Daoy (cell line): ENCODE measurements around the gene TMEM127. TPM values are rescaled to one million over a fixed set of nuclear protein-coding genes. Genes with fewer than 3 reads are reported as not detected.
"Not testable (repeated sequence)": the region's sequence is repeated elsewhere in the genome, so short reads cannot be mapped to it uniquely, and the experiment has no call there.

Experiments
- DNase-seq: peaks from one replicate; pipeline ENCODE4 v3.0.0-alpha.2; 2015; ENCODE audit warnings: low read depth
- total RNA-seq: library from RNA; depleted of rRNA; stranded (reverse); fragments of >200 nt; shearing (Covaris generic); gene quantifications from 2 replicates; pipeline ENCODE4 v1.2.3, GENCODE V29; 2014; rRNA removed

Gene TMEM127, protein sequence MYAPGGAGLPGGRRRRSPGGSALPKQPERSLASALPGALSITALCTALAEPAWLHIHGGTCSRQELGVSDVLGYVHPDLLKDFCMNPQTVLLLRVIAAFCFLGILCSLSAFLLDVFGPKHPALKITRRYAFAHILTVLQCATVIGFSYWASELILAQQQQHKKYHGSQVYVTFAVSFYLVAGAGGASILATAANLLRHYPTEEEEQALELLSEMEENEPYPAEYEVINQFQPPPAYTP
- total RNA-seq: 16.2 and 19.1 TPM in 2 replicates

DNA sequence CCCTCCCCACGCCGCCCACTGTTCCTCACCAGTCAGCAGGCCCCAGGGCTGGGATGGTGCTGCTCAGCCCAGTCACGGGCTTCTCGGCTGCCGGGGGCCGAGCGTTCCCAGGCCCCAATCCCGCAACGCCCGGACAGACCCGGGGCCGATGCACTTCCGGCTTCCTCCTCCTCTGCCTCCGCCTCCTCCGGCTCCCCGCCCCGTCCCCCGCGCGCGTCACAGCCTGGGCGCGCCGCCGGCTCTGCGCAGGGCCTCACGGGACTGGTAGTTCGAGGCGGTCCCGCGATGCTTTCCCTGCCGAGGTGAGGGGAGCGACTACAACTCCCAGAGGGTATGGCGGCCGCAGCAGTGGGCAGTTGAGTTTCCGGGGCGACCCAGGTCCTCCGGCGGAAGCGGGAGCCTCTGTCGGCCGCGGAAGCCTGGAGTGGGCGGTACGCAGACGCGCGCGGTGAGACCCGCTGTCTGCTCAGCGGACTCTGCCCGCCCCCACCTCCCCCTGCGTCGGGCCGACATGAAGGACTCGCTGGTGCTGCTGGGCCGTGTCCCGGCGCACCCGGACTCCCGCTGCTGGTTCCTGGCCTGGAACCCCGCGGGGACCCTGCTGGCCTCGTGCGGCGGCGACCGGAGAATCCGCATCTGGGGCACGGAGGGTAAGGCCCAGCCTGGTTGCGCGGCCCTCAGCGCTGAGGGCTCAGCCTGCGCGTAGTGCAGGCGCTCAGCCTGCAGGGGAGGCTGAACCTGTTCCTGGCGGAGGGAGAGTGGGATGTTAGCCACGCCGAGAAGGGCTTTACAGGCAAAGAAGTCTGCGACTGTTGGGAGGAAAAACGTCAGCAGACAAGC, at the start of gene TMEM127, which contains the start of gene CIAO1:
Gene TMEM127 (minus strand): TSS at position 158 of the 840 bp plus-strand sequence. CDS start 616 bp downstream, outside the sequence.
Gene CIAO1 (plus strand): TSS at position 386 of the 840 bp plus-strand sequence. CDS start 126 bp downstream, at position 512.
- DNase-seq: peak; percentile 99

DNA sequence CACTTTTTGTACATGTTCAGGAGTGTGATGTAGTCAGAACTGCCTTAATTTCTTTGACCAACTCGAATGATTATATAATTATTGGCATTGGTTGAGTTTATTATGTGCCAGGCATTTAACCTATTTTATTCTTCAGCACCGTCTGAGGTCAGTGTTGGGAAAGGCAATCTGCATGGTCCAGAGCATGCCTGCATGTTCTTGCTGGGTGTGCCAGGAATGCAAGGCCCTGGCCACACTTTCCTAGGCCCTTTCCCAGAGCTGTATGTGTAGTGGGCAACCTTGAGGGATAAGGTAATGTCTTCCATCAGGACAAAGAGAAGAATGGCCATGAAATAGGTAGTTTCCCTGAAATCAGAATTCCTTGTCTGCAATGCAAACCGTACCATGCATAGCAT, 49.2 kb upstream of the TMEM127 start:
- DNase-seq: no peak

DNA sequence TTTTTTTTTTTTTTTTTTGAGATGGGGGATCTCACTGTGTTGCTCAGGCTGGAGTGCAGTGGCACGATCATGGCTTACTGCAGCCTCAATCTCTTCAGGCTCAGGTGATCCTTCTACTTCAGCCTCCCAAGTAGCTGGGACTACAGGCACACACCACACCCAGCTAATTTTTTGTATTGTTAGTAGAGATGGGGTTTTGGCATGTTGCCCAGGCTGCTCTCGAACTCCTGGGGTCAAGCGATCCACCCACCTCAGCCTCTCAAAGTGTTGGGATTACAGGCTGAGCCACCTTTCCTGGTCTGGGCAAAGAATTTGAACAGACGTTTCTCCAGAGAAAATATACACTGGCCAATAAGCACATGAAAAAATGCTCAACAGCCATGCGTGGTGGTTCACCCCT, 42.5 kb upstream of the TMEM127 start:
- no peak for DNase-seq

DNA sequence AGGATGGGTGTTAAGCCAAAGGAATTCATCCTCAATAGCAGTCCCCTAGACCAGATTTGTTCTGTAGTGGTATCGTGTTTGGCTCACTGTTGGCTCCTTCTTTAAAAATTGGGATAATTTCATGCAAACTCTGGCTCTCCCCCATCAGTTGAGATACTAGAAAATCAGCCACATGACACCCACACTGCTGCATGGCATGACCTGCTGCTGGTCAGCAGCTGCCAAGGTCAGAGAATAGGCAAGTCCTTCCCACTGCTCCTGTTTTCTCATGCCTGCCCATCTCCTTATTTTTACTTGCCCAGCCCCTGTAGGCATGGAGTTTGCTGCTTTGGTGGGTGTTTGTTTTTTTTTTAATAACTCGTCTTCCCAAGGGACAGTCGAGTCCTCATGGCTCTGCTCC, 40.6 kb upstream of the TMEM127 start:
- DNase-seq: no peak

DNA sequence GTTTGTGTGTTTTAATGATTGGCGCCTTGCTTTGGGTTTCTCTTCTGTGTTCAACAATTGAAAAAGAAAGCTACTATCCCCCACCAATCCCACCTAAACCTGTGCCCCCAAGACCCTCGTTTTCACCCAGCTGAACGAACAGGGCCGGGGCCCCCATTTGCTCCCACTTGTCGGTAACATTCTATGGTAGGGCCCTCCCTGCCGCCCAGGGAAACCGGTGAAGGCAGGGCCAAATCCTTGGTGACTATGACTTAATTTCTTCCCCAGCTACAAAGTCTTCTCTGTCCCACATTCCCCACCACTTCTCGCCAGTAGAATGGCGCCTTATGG, 40.1 kb upstream of the TMEM127 start:
- DNase-seq: no peak

DNA sequence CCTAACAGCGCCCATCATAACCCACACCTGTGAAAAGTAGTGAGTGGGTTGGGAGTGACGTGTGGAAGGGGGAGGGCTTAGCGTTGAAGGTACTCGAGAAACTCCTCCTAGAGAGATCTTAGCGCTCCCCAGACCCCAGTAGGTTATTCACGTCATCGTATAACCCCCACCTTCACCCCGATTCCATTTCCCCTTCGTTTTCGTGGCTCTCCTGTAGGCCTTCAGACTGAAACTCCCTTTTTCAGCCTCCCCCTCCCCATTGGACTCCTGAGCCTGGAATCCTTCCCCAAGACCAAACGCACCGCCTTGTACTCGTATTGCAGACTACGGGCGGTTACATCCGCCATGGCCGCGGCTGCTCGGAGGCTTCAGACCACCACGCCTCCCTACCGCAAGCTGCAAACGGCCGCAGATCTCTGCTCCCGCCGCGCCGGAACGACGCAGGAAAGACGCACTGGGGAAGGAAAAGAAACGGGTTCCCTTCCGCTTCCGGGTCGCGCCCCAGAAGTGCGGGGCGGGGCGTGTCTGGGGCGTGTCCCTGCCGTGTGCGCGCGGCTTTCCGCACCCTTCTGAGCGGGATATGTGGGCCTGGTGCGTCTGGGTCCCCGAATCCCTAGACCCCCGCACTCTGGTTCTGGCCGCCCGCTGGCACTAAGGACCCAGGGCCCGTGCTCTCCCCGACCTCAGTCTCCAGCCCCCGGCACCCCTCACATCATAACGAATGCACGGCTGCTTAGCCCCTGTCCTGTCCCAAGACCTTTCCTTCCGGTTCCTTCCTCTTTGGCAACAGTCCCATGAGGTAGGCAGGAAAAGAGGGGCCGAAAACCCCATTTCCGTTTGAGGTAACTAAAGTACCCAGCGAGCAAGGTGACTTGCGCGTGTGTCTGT, 39.5 kb upstream of the TMEM127 start, which contains the start of gene SNRNP200:
Gene SNRNP200 (minus strand): TSS at position 456 of the 888 bp plus-strand sequence. CDS start 109 bp downstream, at position 347.
- peak; percentile 92 for DNase-seq

GRCh38 chr2:96304606-96305005, 38.8 kb upstream of the TMEM127 start:
- no peak for DNase-seq

DNA sequence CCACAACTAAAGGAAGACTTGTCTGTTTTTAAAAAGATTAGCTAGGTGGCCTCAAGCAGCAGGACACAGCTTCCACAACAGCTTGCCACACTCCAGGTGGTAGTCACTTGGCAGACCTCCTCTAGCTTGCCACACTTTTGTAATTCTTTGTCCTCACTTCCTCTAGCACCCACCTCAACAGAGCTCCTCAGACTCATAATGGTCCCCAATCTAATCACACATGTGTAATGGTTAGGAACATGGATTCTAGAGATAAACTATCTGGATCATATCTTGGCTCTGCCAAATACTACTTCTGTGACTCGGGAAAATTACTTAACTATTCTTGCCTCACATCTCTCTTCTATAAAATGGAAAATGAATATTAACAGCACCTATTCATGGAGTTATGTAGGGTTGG, 36.1 kb upstream of the TMEM127 start:
- DNase-seq: no peak

DNA sequence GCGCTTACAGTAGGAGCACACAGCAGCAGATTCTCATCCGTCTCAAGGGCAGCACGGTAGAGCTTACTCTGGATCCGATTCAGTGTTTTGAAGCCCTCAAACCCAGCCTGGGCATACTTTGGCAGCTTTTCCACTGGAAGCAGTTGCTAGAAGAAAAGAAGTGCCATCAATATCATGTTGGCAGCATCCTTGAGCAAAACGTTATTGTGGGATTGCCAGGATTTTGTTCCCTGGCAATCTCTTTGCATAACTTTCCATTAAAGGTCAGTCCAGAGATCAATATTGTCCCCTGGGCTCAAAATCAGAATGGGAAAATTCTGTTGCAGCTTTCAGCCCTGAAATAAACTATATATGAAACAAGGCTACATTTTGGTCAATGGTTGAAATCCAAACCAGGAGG, 31.1 kb upstream of the TMEM127 start:
- DNase-seq: no peak

- DNase-seq: not testable (repeated sequence)
These were observed 28.5 kb upstream of the TMEM127 start for GRCh38 chr2:96294271-96294670.

- DNase-seq: no peak
These were observed 26.0 kb upstream of the TMEM127 start for GRCh38 chr2:96291751-96292150.

DNA sequence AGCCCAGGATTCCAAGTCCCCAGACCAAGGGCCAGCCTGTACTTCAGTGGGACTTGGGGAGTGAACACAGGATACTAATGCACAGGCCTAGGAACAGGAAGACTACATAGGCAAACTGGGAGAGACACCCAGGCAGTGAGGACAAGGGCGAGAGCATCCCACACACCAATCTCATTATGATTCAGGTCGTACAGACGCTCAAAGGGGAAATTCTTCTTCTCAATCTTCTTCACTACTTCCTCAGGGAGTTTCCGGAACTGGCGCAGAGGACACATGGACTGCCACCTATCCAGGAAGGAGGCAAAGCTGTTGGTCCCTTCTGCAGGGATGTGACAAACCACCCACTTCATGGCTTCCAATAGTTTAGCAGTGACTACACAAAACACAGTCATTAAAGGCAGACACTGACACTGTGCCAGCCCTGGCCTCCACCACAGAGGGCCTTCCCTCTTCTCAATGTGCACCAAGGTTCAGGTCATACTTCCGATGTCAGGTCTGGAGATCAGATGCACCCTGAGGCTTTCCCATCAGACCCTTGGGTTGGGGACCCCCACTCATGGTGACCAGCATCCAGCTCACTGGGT, 21.6 kb upstream of the TMEM127 start:
- DNase-seq: no peak

DNA sequence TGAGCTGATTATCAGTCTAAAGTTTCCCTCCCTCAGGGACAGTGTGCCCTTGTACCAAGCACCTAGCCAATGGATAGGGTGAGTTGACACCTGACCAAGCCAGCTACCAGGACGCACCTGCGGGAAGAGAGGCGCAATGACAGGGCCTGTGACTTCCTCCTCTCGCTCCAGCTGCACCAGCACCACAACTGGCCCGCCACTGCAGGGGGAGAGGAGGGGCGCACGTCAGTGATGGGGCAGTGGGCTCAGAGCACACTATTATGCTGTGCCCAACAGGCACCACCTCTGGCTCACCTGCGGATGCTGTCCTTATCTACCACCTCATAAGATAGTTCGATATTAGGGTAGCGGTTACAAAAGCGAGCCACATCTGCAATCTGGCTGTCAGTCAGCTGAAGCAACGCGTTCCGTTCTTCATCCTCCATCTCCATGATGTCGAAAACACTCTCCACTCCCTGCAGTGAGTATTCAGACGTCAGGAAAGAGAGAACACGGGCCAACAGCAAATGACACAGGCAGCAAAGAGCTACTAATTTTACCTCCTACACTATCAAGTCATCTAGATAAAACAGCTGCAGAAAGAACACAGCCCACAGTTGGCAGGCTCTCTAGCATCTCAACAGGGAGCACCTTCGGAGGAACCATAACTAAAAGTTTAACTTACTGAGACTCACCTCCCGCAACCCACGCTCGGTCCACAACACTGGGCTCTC, 11.1 kb upstream of the TMEM127 start:
- DNase-seq: no peak

DNA sequence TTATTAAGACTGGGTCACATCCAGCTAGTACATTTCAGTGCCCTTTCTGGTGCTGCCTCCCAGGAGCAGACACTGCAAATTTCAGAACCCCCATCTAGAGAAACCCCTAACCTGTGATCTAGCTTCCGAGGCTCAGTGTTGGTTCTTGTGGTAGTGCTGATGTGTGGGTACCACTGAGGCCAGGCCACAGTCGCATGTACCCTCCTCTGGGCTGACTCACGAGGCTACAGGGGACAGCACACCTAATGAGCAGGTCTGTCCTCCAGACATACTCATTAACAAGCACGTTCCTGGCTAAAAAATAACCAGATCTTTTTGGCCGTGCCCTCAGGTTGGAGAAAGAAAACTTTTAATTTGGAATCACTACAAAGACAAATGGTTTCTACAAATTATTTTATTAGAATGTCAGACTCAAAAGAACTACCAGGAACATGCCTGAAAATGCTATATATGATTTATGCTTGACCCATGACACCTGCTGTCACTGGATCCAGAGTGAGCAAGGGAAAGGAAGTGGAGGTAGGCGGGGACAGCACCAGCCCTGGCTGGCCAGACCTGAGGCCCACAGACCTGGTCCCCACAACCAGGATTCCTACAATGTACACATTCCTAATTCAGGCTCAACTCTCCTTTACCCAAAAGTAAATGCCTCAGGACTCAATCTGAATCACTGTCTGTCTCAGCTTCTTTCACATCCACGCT, 8.7 kb upstream of the TMEM127 start:
- no peak for DNase-seq

DNA sequence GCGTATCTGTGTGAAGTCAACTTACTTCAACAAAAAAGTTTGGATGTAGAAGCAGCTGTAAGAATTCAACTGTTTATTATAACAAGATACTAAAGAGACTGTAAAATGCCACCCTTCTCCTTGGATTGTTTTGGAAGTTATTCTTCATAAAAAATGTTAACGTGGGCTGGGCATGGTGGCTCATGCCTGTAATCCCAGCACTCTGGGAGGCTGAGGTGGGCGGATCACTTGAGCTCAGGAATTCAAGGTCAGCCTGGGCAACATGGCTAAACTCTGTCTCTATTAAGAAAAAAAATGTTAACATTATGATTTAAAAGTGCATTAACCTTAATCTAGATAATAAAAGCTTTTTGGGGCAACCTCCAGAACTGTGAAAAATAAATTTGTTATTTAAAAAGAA, 8.0 kb upstream of the TMEM127 start:
- DNase-seq: no peak

DNA sequence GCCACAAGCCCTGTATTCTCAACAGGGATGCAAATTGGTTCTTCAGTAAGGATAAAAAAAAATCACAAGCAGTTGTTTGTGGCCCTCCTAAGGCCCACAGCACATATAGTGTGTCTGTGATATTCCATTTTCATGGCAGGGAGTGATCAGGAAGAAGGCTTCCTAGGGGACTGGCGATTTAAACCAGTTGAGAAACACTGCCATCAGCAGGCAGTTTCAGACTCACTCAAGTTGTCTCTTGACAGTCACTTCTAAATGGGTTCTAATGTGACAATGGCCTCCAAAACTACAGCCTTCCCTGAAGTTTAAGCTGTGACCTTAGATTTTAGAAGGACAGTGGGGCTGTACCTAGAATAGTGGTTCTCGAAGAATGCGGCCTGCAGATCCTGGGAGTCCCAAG, 6.2 kb upstream of the TMEM127 start:
- no peak for DNase-seq

DNA sequence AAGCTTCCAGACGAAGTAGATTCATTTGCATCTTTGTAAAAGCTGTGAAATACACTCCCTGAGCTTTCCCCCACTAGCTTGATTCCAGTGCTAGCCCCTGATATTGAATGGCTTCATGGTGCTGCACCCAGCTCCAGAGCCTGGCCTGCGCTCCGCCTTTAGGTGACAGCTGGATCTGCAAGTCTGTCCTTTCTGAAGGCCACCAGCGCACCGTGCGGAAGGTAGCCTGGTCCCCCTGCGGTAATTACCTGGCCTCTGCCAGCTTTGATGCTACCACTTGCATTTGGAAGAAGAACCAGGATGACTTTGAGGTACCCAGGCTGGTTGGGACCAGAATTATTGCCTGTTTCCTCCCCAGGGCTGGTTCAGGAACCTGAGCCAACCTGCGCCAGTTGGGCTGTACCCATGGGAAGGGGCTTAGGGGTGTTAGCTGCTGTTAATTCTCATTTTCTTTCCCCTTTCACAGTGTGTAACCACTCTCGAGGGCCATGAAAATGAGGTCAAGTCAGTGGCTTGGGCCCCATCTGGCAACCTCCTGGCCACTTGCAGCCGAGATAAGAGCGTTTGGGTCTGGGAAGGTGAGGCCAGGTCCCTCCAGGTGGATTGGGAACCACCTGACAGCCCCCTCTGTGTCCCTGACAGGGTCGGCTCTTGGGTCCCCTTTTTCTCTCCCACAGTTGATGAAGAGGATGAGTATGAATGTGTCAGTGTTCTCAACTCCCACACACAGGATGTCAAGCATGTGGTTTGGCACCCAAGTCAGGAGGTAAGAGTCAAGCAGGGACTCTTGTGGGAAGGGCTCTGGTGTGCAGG, 1.6 kb upstream of the TMEM127 start:
- DNase-seq: peak; percentile 54

GRCh38 chr2:96265349-96265839, 403 bp downstream of the TMEM127 start:
- peak; percentile 32 for DNase-seq

- peak; percentile 35 for DNase-seq
These were observed 995 bp downstream of the TMEM127 start for GRCh38 chr2:96264656-96265348.
